Keratinocyte (primary cell): ENCODE results near the gene CLRN1. TPM values are rescaled to one million over a fixed set of nuclear protein-coding genes. Genes with fewer than 3 reads are reported as not detected.

Source experiments
- DNase-seq: peaks from one replicate; pipeline ENCODE4 v3.0.0-alpha.2; 2011; ENCODE audit warnings: low read depth, missing footprints, low spot score
- FAIRE-seq: peaks from 2 replicates; lab custom pipeline; 2011; peaks lifted over from hg19 to GRCh38; lab: Jason Lieb, UNC
- H2AFZ ChIP-seq: 2 replicates; pipeline ENCODE4 v1.6.0; 2012; ENCODE audit warnings: low read length, control low read depth, inconsistent platforms; ENCODE audit not compliant: control insufficient read depth
- H3K27ac ChIP-seq: 2 replicates; pipeline ENCODE4 v1.5.1; 2011; ENCODE audit warnings: low read length; ENCODE audit not compliant: control insufficient read depth, insufficient read depth
- H3K27me3 ChIP-seq: 3 replicates; pipeline ENCODE4 v1.6.0; 2011; ENCODE audit warnings: low read length; ENCODE audit not compliant: control insufficient read depth, insufficient read depth; ENCODE audit errors: extremely low read depth
- H3K36me3 ChIP-seq, 2 experiments: 2 replicates in 1 of 2; 3 replicates in 1 of 2; pipeline ENCODE4 v1.5.1; 2011; ENCODE audit warnings: low read length in 2 of 2, mild to moderate bottlenecking in 1 of 2; ENCODE audit not compliant: control insufficient read depth in 2 of 2, insufficient read depth in 2 of 2; ENCODE audit errors: extremely low read depth in 1 of 2
- H3K4me1 ChIP-seq: 3 replicates; pipeline ENCODE4 v1.5.1; 2011; ENCODE audit warnings: low read length; ENCODE audit not compliant: control insufficient read depth, insufficient read depth; ENCODE audit errors: extremely low read depth
- H3K4me2 ChIP-seq: 3 replicates; pipeline ENCODE4 v1.6.0; 2011; ENCODE audit warnings: low read depth, low read length; ENCODE audit not compliant: control insufficient read depth, insufficient read depth; ENCODE audit errors: extremely low read depth
- H3K4me3 ChIP-seq, 3 experiments: fragments of 200-600 bp in 1 of 3; sonication (generic) in 1 of 3; 2 replicates in 2 of 3; 3 replicates in 1 of 3; pipeline ENCODE4 v1.5.1; 2011 to 2016; ENCODE audit warnings: low read length in 3 of 3, mild to moderate bottlenecking in 3 of 3, control low read depth in 2 of 3, inconsistent platforms in 1 of 3, low read depth in 1 of 3, mixed read lengths in 1 of 3, mixed run types in 1 of 3, moderate library complexity in 1 of 3; ENCODE audit not compliant: control insufficient read depth in 2 of 3, insufficient read depth in 2 of 3; ENCODE audit errors: extremely low read depth in 1 of 3
- H3K79me2 ChIP-seq: 2 replicates; pipeline ENCODE4 v1.6.0; 2012; ENCODE audit warnings: low read length; ENCODE audit not compliant: control insufficient read depth, insufficient read depth
- H3K9ac ChIP-seq: 3 replicates; pipeline ENCODE4 v1.6.0; 2011; ENCODE audit warnings: low read length; ENCODE audit not compliant: control insufficient read depth, insufficient read depth; ENCODE audit errors: extremely low read depth
- H3K9me1 ChIP-seq: 3 replicates; pipeline ENCODE4 v1.6.0; 2011; ENCODE audit warnings: low read length; ENCODE audit not compliant: control insufficient read depth, insufficient read depth; ENCODE audit errors: extremely low read depth
- H3K9me3 ChIP-seq: 2 replicates; pipeline ENCODE4 v1.5.1; 2012; ENCODE audit warnings: low read depth, low read length; ENCODE audit not compliant: control insufficient read depth
- H4K20me1 ChIP-seq: 3 replicates; pipeline ENCODE4 v1.6.0; 2011; ENCODE audit warnings: low read length; ENCODE audit not compliant: control insufficient read depth, insufficient read depth; ENCODE audit errors: extremely low read depth
- CTCF ChIP-seq, 3 experiments: IDR thresholded peaks in 1 of 3; conservative IDR thresholded peaks in 1 of 3; optimal IDR thresholded peaks in 1 of 3; 2 replicates in 2 of 3; 3 replicates in 1 of 3; pipeline versions ENCODE3 to v1.5.1; 2011; ENCODE audit warnings: low read length in 3 of 3, mild to moderate bottlenecking in 3 of 3, moderate library complexity in 2 of 3, control low read depth in 1 of 3, inconsistent platforms in 1 of 3; ENCODE audit not compliant: insufficient read depth in 2 of 3; ENCODE audit errors: extremely low read depth in 1 of 3
- EZH2 ChIP-seq: IDR thresholded peaks from one replicate; pipeline ENCODE4 v1.6.1; 2012; ENCODE audit warnings: inconsistent platforms, mild to moderate bottlenecking, low read length, moderate library complexity
- dilution Hi-C: fragments of 300-500 bp; cut with MboI; formaldehyde crosslinking; loops from one replicate; pipeline ENCODE4 v1.7.0; 2020; ENCODE audit warnings: low sequenced_read_pairs; ENCODE audit not compliant: extremely low pct_ligation_motif_present
- polyA plus RNA-seq, 5 experiments: library from polyadenylated mRNA; depleted of rRNA in 3 of 5; stranded (reverse) in 3 of 5; stranded (forward) in 1 of 5; unstranded in 1 of 5; fragments of >200 nt; gene quantifications; 1 replicate in 1 of 5; 2 replicates in 3 of 5; 3 replicates in 1 of 5; pipeline versions ENCODE4 v1.2.1 to v1.2.3, GENCODE V29; 2011 to 2012; ENCODE audit warnings: missing spikeins in 2 of 5, low read depth in 1 of 5, low replicate concordance in 1 of 5

Gene CLRN1
- polyA plus RNA-seq, 1 donor (not counting 4 experiments of a cell fraction or from before 2014, with no cell fraction given), result not detected

- dilution Hi-C loops, result no loop called here
- Histone ChIP-seq H3K27ac (no peak overlapping the region), H4K20me1 (no peaks in the 10 kb centered on the region), H3K79me2 (no peaks in the 10 kb centered on the region), H3K9ac (no peak overlapping the region), H3K4me3 (no peak overlapping the region), H3K36me3 (no peaks in the 10 kb centered on the region), H3K27me3 (peaks cover 2% of the 10 kb centered on the region), H3K4me1 (no peaks in the 10 kb centered on the region), H3K9me1 (no peaks in the 10 kb centered on the region), H3K4me2 (no peak overlapping the region), H2AFZ (no peak overlapping the region), H3K9me3 (no peaks in the 10 kb centered on the region)
- FAIRE-seq, result no peak
- TF ChIP-seq CTCF (optimal IDR thresholded peaks at IDR 0.05 in 1 of 3, IDR thresholded peaks at IDR 0.05 in 1 of 3, conservative IDR thresholded peaks at IDR 0.05 in 1 of 3; ENCODE audit: extremely low read depth in 1 of 3, insufficient read depth in 2 of 3, low read length in 3 of 3), result no peak
- DNase-seq, result no peak
Measured at GRCh38 chr3:150961949-150962348, 10.6 kb downstream of the CLRN1 start.

GRCh38 chr3:150960708-150961684 lies 11.5 kb downstream of the CLRN1 start:
- no peak overlapping the region for H3K4me3 ChIP-seq
- TF ChIP-seq CTCF (optimal IDR thresholded peaks at IDR 0.05 in 1 of 3, IDR thresholded peaks at IDR 0.05 in 1 of 3, conservative IDR thresholded peaks at IDR 0.05 in 1 of 3; ENCODE audit: extremely low read depth in 1 of 3, insufficient read depth in 2 of 3, low read length in 3 of 3) (no peak), EZH2 (no peak)
- no peaks in the 10 kb centered on the region for H3K36me3 ChIP-seq
- H3K9me1 ChIP-seq, result no peaks in the 10 kb centered on the region
- no peaks in the 10 kb centered on the region for H3K79me2 ChIP-seq
- no peak for DNase-seq
- H4K20me1 ChIP-seq, result no peaks in the 10 kb centered on the region
- H3K4me2 ChIP-seq, result no peak overlapping the region
- dilution Hi-C loops, result no loop called here
- no peak overlapping the region for H3K9ac ChIP-seq
- no peak overlapping the region for H3K27ac ChIP-seq
- no peak overlapping the region for H2AFZ ChIP-seq
- no peaks in the 10 kb centered on the region for H3K4me1 ChIP-seq
- FAIRE-seq, result no peak
- peaks cover 2% of the 10 kb centered on the region for H3K27me3 ChIP-seq
- H3K9me3 ChIP-seq, result no peaks in the 10 kb centered on the region
